Measurements from ENCODE around the gene HDAC1. TPM values are rescaled to one million over a fixed set of nuclear protein-coding genes. Genes with fewer than 3 reads are reported as not detected.

HDAC1 gene
- total RNA-seq, 4 donors from 2014 or later = 8.7 to 23.8 (median 11.8) TPM

DNA sequence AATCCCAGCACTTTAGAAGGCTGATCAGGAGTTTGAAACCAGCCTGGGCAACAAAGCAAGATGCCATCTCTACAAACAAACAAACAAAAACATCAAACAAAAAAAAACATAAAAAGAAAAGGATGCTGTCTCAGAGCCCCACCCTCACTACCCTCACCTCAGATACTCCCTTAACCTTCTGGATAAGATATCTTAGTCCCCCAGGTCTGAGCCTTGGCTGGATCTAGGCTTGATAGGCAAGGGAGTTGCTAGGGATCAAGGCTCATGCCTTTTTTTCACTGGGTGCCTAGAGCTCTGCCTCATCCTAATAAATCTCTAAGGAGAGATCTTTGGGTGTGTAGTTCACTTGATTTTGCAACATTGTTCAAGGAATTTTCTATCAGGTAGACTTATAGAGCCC, 7.4 kb downstream of the HDAC1 start:
- ATAC-seq = no peak
- intact Hi-C loops (cut with DNase I; ENCODE audit: low total_unique reads) = no loop called here

DNA sequence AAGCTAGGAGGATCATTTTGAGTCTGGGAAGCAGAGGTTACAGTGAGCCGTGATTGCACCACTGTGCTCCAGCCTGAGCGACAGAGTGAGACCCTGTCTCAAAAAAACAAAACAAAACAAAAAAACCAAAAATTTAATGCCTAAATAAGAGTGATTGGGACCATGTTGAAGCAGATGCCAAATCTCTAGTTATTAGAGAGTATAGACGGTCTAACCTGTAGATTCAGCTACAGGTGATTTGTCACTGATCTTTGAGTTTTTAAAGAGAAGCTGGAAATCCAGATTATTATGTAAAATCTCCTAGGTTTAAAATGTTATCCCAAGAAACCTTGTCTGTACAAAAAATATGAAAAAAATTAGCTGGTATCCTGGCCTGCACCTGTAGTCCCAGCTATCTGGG, 11.5 kb downstream of the HDAC1 start:
- Histone ChIP-seq H3K27me3 (no peaks in the 10 kb centered on the region), H3K9me3 (no peaks in the 10 kb centered on the region), H3K4me3 (no peak overlapping the region), H3K4me1 (no peaks in the 10 kb centered on the region), H3K36me3 (peaks cover 0 to 32% of the 10 kb centered on the region in 2 donors), H3K27ac (no peak overlapping the region)
- intact Hi-C loops (cut with DNase I; ENCODE audit: low total_unique reads) = no loop called here
- in situ Hi-C loops (cut with MboI; ENCODE audit: low sequenced_read_pairs in 4 of 4) = no loop called here
- ATAC-seq (no peak), DNase-seq (no peak)
- no peak for TF ChIP-seq CTCF (IDR thresholded peaks at IDR 0.05 in 4 of 5, conservative IDR thresholded peaks at IDR 0.05 in 1 of 5)
- no peak for TF ChIP-seq POLR2A (IDR thresholded peaks at IDR 0.05)

More for the DNA sequence above, 7.4 kb downstream of the HDAC1 start:
- no peak overlapping the region for H3K4me3 ChIP-seq
- TF ChIP-seq CTCF (IDR thresholded peaks at IDR 0.05 in 4 of 5, conservative IDR thresholded peaks at IDR 0.05 in 1 of 5) (no peak), POLR2A (IDR thresholded peaks at IDR 0.05) (no peak)
- no peak for DNase-seq
- in situ Hi-C loops (cut with MboI; ENCODE audit: low sequenced_read_pairs in 4 of 4) = no loop called here
- H3K36me3 ChIP-seq = peaks cover 0 to 20% of the 10 kb centered on the region in 2 donors
- H3K4me1 ChIP-seq = no peaks in the 10 kb centered on the region
- no peak overlapping the region for H3K27ac ChIP-seq
- no peaks in the 10 kb centered on the region for H3K9me3 ChIP-seq
- H3K27me3 ChIP-seq = no peaks in the 10 kb centered on the region

- H3K36me3 ChIP-seq = peaks cover 0 to 32% of the 10 kb centered on the region in 2 donors
- no peak overlapping the region for H3K4me3 ChIP-seq
- no peak overlapping the region for H3K27ac ChIP-seq
- intact Hi-C loops (cut with DNase I; ENCODE audit: low total_unique reads) (no loop called here), in situ Hi-C loops (cut with MboI; ENCODE audit: low sequenced_read_pairs in 4 of 4) (no loop called here)
- ATAC-seq (no peak), DNase-seq (no peak)
- H3K9me3 ChIP-seq = no peaks in the 10 kb centered on the region
- no peaks in the 10 kb centered on the region for H3K27me3 ChIP-seq
- H3K4me1 ChIP-seq = no peaks in the 10 kb centered on the region
- no peak for TF ChIP-seq CTCF (IDR thresholded peaks at IDR 0.05 in 4 of 5, conservative IDR thresholded peaks at IDR 0.05 in 1 of 5)
- no peak for TF ChIP-seq POLR2A (IDR thresholded peaks at IDR 0.05)
Observed at GRCh38 chr1:32303997-32304622, 12.2 kb downstream of the HDAC1 start.

DNA sequence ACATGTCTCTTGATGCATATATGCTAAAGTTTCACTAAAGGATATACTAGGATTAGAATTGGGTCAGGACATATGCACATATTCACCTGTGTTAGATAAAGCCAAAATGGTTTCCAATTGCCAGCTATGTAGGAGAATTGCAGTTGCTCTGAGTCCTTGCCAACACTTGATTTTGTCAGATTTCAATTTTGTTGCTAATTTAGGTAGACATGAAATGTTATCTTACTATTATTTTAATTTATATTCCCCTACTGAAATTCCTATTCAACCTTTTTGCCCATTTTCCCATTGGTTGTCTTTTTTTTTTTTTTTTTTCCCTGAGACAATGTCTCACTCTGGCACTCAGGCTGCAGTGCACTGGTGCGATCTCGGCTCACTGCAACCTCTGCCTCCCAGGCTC, 13.4 kb downstream of the HDAC1 start:
- H3K27me3 ChIP-seq = no peaks in the 10 kb centered on the region
- peaks cover 0 to 32% of the 10 kb centered on the region in 2 donors for H3K36me3 ChIP-seq
- in situ Hi-C loops (cut with MboI; ENCODE audit: low sequenced_read_pairs in 4 of 4) (no loop called here), intact Hi-C loops (cut with DNase I; ENCODE audit: low total_unique reads) (no loop called here)
- TF ChIP-seq POLR2A (IDR thresholded peaks at IDR 0.05) (no peak), CTCF (IDR thresholded peaks at IDR 0.05 in 4 of 5, conservative IDR thresholded peaks at IDR 0.05 in 1 of 5) (no peak)
- no peak for ATAC-seq
- H3K4me1 ChIP-seq = no peaks in the 10 kb centered on the region
- H3K4me3 ChIP-seq = no peak overlapping the region
- no peak overlapping the region for H3K27ac ChIP-seq
- DNase-seq = no peak
- no peaks in the 10 kb centered on the region for H3K9me3 ChIP-seq

DNA sequence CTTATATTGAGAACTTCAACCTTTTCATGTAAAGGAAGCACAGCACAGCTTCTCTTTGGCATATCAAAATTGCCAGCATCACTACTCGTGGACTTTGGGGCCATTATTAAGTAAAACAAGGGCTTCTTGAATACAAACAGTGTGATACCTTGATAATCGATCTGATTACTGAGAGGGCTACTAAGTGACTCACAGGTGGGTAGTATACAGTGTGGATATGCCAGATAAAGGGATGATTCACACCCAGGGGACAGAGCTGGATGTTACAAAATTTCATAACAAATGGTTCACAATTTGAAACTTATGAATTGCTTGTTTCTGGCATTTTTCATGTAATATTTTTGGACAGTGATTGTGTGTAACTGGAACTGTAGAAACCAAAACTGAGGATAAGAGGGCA, 15.4 kb downstream of the HDAC1 start:
- no peak for TF ChIP-seq CTCF (IDR thresholded peaks at IDR 0.05 in 4 of 5, conservative IDR thresholded peaks at IDR 0.05 in 1 of 5)
- TF ChIP-seq POLR2A (IDR thresholded peaks at IDR 0.05) = no peak
- Histone ChIP-seq H3K27me3 (no peaks in the 10 kb centered on the region), H3K27ac (no peak overlapping the region), H3K9me3 (no peaks in the 10 kb centered on the region), H3K4me3 (no peak overlapping the region), H3K36me3 (peaks cover 0 to 31% of the 10 kb centered on the region in 2 donors), H3K4me1 (peaks cover 0 to 12% of the 10 kb centered on the region in 2 donors)
- ATAC-seq (no peak), DNase-seq (no peak)
- in situ Hi-C loops (cut with MboI; ENCODE audit: low sequenced_read_pairs in 4 of 4) = no loop called here
- intact Hi-C loops (cut with DNase I; ENCODE audit: low total_unique reads) = no loop called here
